CD4-positive, alpha-beta memory T cell (primary cell): ENCODE data around the gene SAT1. TPM values are rescaled to one million over a fixed set of nuclear protein-coding genes. Genes with fewer than 3 reads are reported as not detected.

Experiments
- CTCF ChIA-PET: fragments of 350-600 bp; sonication (Branson Sonifier 250); formaldehyde crosslinking; loops from one replicate; lab custom pipeline; 2021; ENCODE audit warnings: inconsistent platforms; ENCODE audit not compliant: partially characterized antibody; lab: Charles Lee
- POLR2A ChIA-PET: fragments of 350-600 bp; sonication (Branson Sonifier 250); formaldehyde crosslinking; loops from one replicate; lab custom pipeline; 2021; ENCODE audit not compliant: partially characterized antibody; lab: Charles Lee
- DNase-seq, 5 donors: peaks; one replicate each; pipeline versions ENCODE4 v3.0.0 to v3.0.0-alpha.2; 2020 to 2022; ENCODE audit warnings: mixed read lengths in 1 of 5
- H3K27ac ChIP-seq: one replicate; pipeline ENCODE4 v1.7.0; 2013; ENCODE audit warnings: low read depth, low read length
- H3K27me3 ChIP-seq: 2 replicates; pipeline ENCODE4 v1.7.0; 2013; ENCODE audit warnings: mild to moderate bottlenecking, low read length, moderate library complexity; ENCODE audit not compliant: insufficient read depth
- H3K36me3 ChIP-seq: 2 replicates; pipeline ENCODE4 v1.7.0; 2013; ENCODE audit warnings: mild to moderate bottlenecking, low read length, moderate library complexity; ENCODE audit not compliant: insufficient read depth
- H3K4me1 ChIP-seq: 2 replicates; pipeline ENCODE4 v1.7.0; 2013; ENCODE audit warnings: mild to moderate bottlenecking, low read length, moderate library complexity; ENCODE audit not compliant: insufficient read depth
- H3K4me3 ChIP-seq, 2 donors: one replicate each; pipeline ENCODE4 v1.7.0; 2013; ENCODE audit warnings: low read length in 2 of 2, mild to moderate bottlenecking in 1 of 2
- H3K9me3 ChIP-seq, 2 donors: one replicate each; pipeline ENCODE4 v1.7.0; 2013; ENCODE audit warnings: low read length in 2 of 2, control low read depth in 1 of 2; ENCODE audit not compliant: control insufficient read depth in 1 of 2
- H3K27ac Mint-ChIP-seq, 7 donors: one replicate each; pipeline ENCODE4 v1.8.0; 2020 to 2021; ENCODE audit warnings: mixed read lengths in 7 of 7, mild to moderate bottlenecking in 6 of 7, inconsistent platforms in 3 of 7, moderate library complexity in 3 of 7
- H3K27me3 Mint-ChIP-seq, 2 donors: one replicate each; pipeline ENCODE4 v1.8.0; 2020 to 2021; ENCODE audit warnings: mixed read lengths in 2 of 2
- H3K36me3 Mint-ChIP-seq, 2 donors: one replicate each; pipeline ENCODE4 v1.8.0; 2020 to 2021; ENCODE audit warnings: mixed read lengths in 2 of 2, inconsistent platforms in 1 of 2, mild to moderate bottlenecking in 1 of 2
- H3K4me1 Mint-ChIP-seq, 4 donors: one replicate each; pipeline ENCODE4 v1.8.0; 2020 to 2021; ENCODE audit warnings: mixed read lengths in 4 of 4, mild to moderate bottlenecking in 1 of 4
- H3K4me3 Mint-ChIP-seq, 8 donors: one replicate each; pipeline ENCODE4 v1.8.0; 2020 to 2021; ENCODE audit warnings: mixed read lengths in 8 of 8, mild to moderate bottlenecking in 7 of 8, moderate library complexity in 6 of 8, inconsistent platforms in 3 of 8
- H3K9me3 Mint-ChIP-seq, 8 donors: one replicate each; pipeline ENCODE4 v1.8.0; 2020 to 2021; ENCODE audit warnings: mixed read lengths in 8 of 8, mild to moderate bottlenecking in 5 of 8, inconsistent platforms in 3 of 8, moderate library complexity in 1 of 8
- intact Hi-C: fragments of 100-400 bp; cut with micrococcal nuclease; formaldehyde crosslinking; loops from one replicate; pipeline ENCODE4 v1.15.1; 2023
- polyA plus RNA-seq, 2 donors: library from polyadenylated mRNA; unstranded; fragments of 300-500 nt; fragmentation: Illumina TruSeq; gene quantifications; one replicate each; pipeline ENCODE4 v1.2.3, GENCODE V29; 2021
- total RNA-seq, 2 experiments: library from RNA; stranded (reverse); gene quantifications; one replicate each; pipeline ENCODE4 v1.2.3, GENCODE V29; 2021

Gene SAT1
- total and polyA plus RNA-seq, 4 experiments from 2014 or later = 127 to 145 (median 137) TPM

GRCh38 chrX:23805389-23805788 is 22.4 kb downstream of the SAT1 start:
- Mint-ChIP-seq H3K4me1 (peaks cover 0 to 4% (median 2%) of the 10 kb centered on the region in 4 donors), H3K27me3 (no peaks in the 10 kb centered on the region), H3K27ac (no peak overlapping the region), H3K9me3 (no peaks in the 10 kb centered on the region), H3K36me3 (no peaks in the 10 kb centered on the region), H3K4me3 (no peak overlapping the region)
- DNase-seq = no peak
- ChIA-PET POLR2A (no interaction called here), CTCF (interaction anchor here (0.8 kb wide), 1 partner anchor 14 kb away, joined by 3 read pairs; no protein-coding TSS in a partner anchor)
- Histone ChIP-seq H3K27ac (no peak overlapping the region), H3K36me3 (no peaks in the 10 kb centered on the region), H3K4me1 (no peaks in the 10 kb centered on the region), H3K27me3 (no peaks in the 10 kb centered on the region), H3K9me3 (no peaks in the 10 kb centered on the region), H3K4me3 (no peak overlapping the region)
- intact Hi-C loops = no loop called here

- H3K27me3 Mint-ChIP-seq = peaks cover 0 to 3% of the 10 kb centered on the region in 2 donors
- Histone ChIP-seq H3K4me1 (no peaks in the 10 kb centered on the region), H3K9me3 (no peaks in the 10 kb centered on the region), H3K27me3 (no peaks in the 10 kb centered on the region), H3K36me3 (no peaks in the 10 kb centered on the region), H3K27ac (no peak overlapping the region), H3K4me3 (no peak overlapping the region)
- ChIA-PET CTCF (no interaction called here), POLR2A (no interaction called here)
- H3K4me1 Mint-ChIP-seq = no peaks in the 10 kb centered on the region
- DNase-seq = no peak
- no peaks in the 10 kb centered on the region for H3K36me3 Mint-ChIP-seq
- intact Hi-C loops = no loop called here
- H3K9me3 Mint-ChIP-seq = peaks cover 0 to 9% (median 0%) of the 10 kb centered on the region in 8 donors
- no peak overlapping the region for H3K27ac Mint-ChIP-seq
- no peak overlapping the region for H3K4me3 Mint-ChIP-seq
Measured at GRCh38 chrX:23810279-23810678, 27.3 kb downstream of the SAT1 start.

GRCh38 chrX:23811108-23811651 is 28.2 kb downstream of the SAT1 start:
- Histone ChIP-seq H3K36me3 (no peaks in the 10 kb centered on the region), H3K9me3 (no peaks in the 10 kb centered on the region), H3K4me3 (no peak overlapping the region), H3K27ac (no peak overlapping the region), H3K27me3 (no peaks in the 10 kb centered on the region), H3K4me1 (no peaks in the 10 kb centered on the region)
- ChIA-PET CTCF (no interaction called here), POLR2A (no interaction called here)
- peaks cover 0 to 9% (median 0%) of the 10 kb centered on the region in 8 donors for H3K9me3 Mint-ChIP-seq
- no peaks in the 10 kb centered on the region for H3K4me1 Mint-ChIP-seq
- no peak for DNase-seq
- H3K27me3 Mint-ChIP-seq = peaks cover 0 to 3% of the 10 kb centered on the region in 2 donors
- H3K27ac Mint-ChIP-seq = no peak overlapping the region
- no peaks in the 10 kb centered on the region for H3K36me3 Mint-ChIP-seq
- H3K4me3 Mint-ChIP-seq = no peak overlapping the region
- intact Hi-C loops = no loop called here

GRCh38 chrX:23811656-23812055 is 28.7 kb downstream of the SAT1 start:
- DNase-seq = no peak
- Histone ChIP-seq H3K4me1 (no peaks in the 10 kb centered on the region), H3K36me3 (no peaks in the 10 kb centered on the region), H3K27ac (no peak overlapping the region), H3K9me3 (no peaks in the 10 kb centered on the region), H3K4me3 (no peak overlapping the region), H3K27me3 (no peaks in the 10 kb centered on the region)
- Mint-ChIP-seq H3K27me3 (peaks cover 0 to 3% of the 10 kb centered on the region in 2 donors), H3K27ac (no peak overlapping the region), H3K4me1 (no peaks in the 10 kb centered on the region), H3K36me3 (no peaks in the 10 kb centered on the region), H3K9me3 (peaks cover 0 to 9% (median 0%) of the 10 kb centered on the region in 8 donors), H3K4me3 (no peak overlapping the region)
- ChIA-PET CTCF (no interaction called here), POLR2A (no interaction called here)
- intact Hi-C loops = no loop called here

GRCh38 chrX:23813808-23814207 is 30.8 kb downstream of the SAT1 start:
- POLR2A ChIA-PET = no interaction called here

GRCh38 chrX:23815376-23815775 is 32.4 kb downstream of the SAT1 start:
- Mint-ChIP-seq H3K4me1 (no peaks in the 10 kb centered on the region), H3K9me3 (peaks cover 0 to 9% (median 0%) of the 10 kb centered on the region in 8 donors), H3K4me3 (no peak overlapping the region), H3K36me3 (no peaks in the 10 kb centered on the region), H3K27me3 (peaks cover 0 to 3% of the 10 kb centered on the region in 2 donors), H3K27ac (no peak overlapping the region)
- H3K36me3 ChIP-seq = no peaks in the 10 kb centered on the region
- CTCF ChIA-PET = no interaction called here
- no peak overlapping the region for H3K27ac ChIP-seq
- DNase-seq = no peak
- H3K9me3 ChIP-seq = no peaks in the 10 kb centered on the region
- no peaks in the 10 kb centered on the region for H3K27me3 ChIP-seq
- no peak overlapping the region for H3K4me3 ChIP-seq
- POLR2A ChIA-PET = no interaction called here
- intact Hi-C loops = no loop called here
- H3K4me1 ChIP-seq = no peaks in the 10 kb centered on the region

More at GRCh38 chrX:23813808-23814207, 30.8 kb downstream of the SAT1 start:
- H3K4me3 Mint-ChIP-seq = no peak overlapping the region
- no peaks in the 10 kb centered on the region for H3K36me3 Mint-ChIP-seq
- no peak overlapping the region for H3K4me3 ChIP-seq
- no peak overlapping the region for H3K27ac ChIP-seq
- intact Hi-C loops = no loop called here
- CTCF ChIA-PET = no interaction called here
- no peaks in the 10 kb centered on the region for H3K9me3 ChIP-seq
- peaks cover 0 to 3% of the 10 kb centered on the region in 2 donors for H3K27me3 Mint-ChIP-seq
- H3K27me3 ChIP-seq = no peaks in the 10 kb centered on the region
- H3K4me1 Mint-ChIP-seq = no peaks in the 10 kb centered on the region
- peaks cover 0 to 9% (median 0%) of the 10 kb centered on the region in 8 donors for H3K9me3 Mint-ChIP-seq
- H3K4me1 ChIP-seq = no peaks in the 10 kb centered on the region
- no peaks in the 10 kb centered on the region for H3K36me3 ChIP-seq
- H3K27ac Mint-ChIP-seq = no peak overlapping the region
- DNase-seq = no peak

GRCh38 chrX:23816179-23816578 is 33.2 kb downstream of the SAT1 start:
- no peaks in the 10 kb centered on the region for H3K36me3 Mint-ChIP-seq
- ChIA-PET CTCF (no interaction called here), POLR2A (no interaction called here)
- no peak for DNase-seq
- H3K4me3 ChIP-seq = no peak overlapping the region
- no peaks in the 10 kb centered on the region for H3K9me3 ChIP-seq
- intact Hi-C loops = no loop called here
- no peak overlapping the region for H3K27ac Mint-ChIP-seq
- H3K4me3 Mint-ChIP-seq = no peak overlapping the region
- H3K27ac ChIP-seq = no peak overlapping the region
- H3K4me1 Mint-ChIP-seq = no peaks in the 10 kb centered on the region
- H3K4me1 ChIP-seq = no peaks in the 10 kb centered on the region
- H3K36me3 ChIP-seq = no peaks in the 10 kb centered on the region
- no peaks in the 10 kb centered on the region for H3K27me3 Mint-ChIP-seq
- peaks cover 0 to 9% (median 0%) of the 10 kb centered on the region in 8 donors for H3K9me3 Mint-ChIP-seq
- H3K27me3 ChIP-seq = no peaks in the 10 kb centered on the region
